HL-60 (cell line): ENCODE data around the gene EPS8L3.
"Not testable (repeated sequence)": the region's sequence is repeated elsewhere in the genome, so short reads cannot be mapped to it uniquely, and the experiment has no call there.

Experiments used
- DNase-seq, 2 experiments: peaks; one replicate each; pipeline ENCODE4 v3.0.0-alpha.2; 2010 to 2020; ENCODE audit warnings: low read depth in 1 of 2, low spot score in 1 of 2
- H3K27ac ChIP-seq: fragments of 250-450 bp; sonication (Bioruptor Pico); replicated peaks from 2 replicates; pipeline ENCODE4 v1.5.1; 2020; ENCODE audit warnings: mild to moderate bottlenecking, moderate library complexity
- H3K27me3 ChIP-seq: fragments of 250-450 bp; sonication (Bioruptor Pico); 2 replicates; pipeline ENCODE4 v1.5.1; 2021; ENCODE audit warnings: mild to moderate bottlenecking, moderate library complexity; ENCODE audit not compliant: insufficient read depth, poor library complexity, severe bottlenecking
- H3K4me3 ChIP-seq: replicated peaks from 2 replicates; pipeline ENCODE4 v1.5.1; 2011; ENCODE audit warnings: mild to moderate bottlenecking, control low read depth, low read length; ENCODE audit not compliant: insufficient read depth
- CTCF ChIP-seq: IDR thresholded peaks from one replicate; pipeline ENCODE4 v1.5.1; 2011; ENCODE audit warnings: low read length, control low read depth, inconsistent platforms; ENCODE audit not compliant: insufficient read depth
- GABPA ChIP-seq: IDR thresholded peaks from 2 replicates; pipeline ENCODE4 v1.6.1; 2012; ENCODE audit warnings: low read depth
- POLR2AphosphoS5 ChIP-seq: IDR thresholded peaks from 2 replicates; pipeline ENCODE4 v1.6.1; 2012; ENCODE audit warnings: low read depth
- REST ChIP-seq: IDR thresholded peaks from 2 replicates; pipeline ENCODE4 v1.6.1; 2012; ENCODE audit warnings: low read depth; ENCODE audit not compliant: insufficient replicate concordance
- SPI1 ChIP-seq: IDR thresholded peaks from 2 replicates; pipeline ENCODE4 v1.6.1; 2012; ENCODE audit warnings: low read depth, mild to moderate bottlenecking, borderline replicate concordance

Gene EPS8L3

GRCh38 chr1:109759513-109760334, 4.0 kb downstream of the EPS8L3 start:
- Histone ChIP-seq H3K4me3 (no peak overlapping the region), H3K27ac (no peak overlapping the region), H3K27me3 (no peaks in the 10 kb centered on the region)
- peak in 1 of 2 experiments; percentile 59 for DNase-seq
- TF ChIP-seq SPI1 (peak; percentile 74; the same call in 1 of the 2 replicates), GABPA (no peak), REST (no peak), CTCF (no peak)

GRCh38 chr1:109757936-109758786, 5.6 kb downstream of the EPS8L3 start:
- no peak overlapping the region for H3K4me3 ChIP-seq
- H3K27ac ChIP-seq = no peak overlapping the region
- TF ChIP-seq GABPA (no peak), POLR2AphosphoS5 (no peak), REST (no peak), CTCF (no peak), SPI1 (no peak)
- no peaks in the 10 kb centered on the region for H3K27me3 ChIP-seq
- no peak for DNase-seq

- TF ChIP-seq SPI1 (no peak), REST (no peak), POLR2AphosphoS5 (no peak), CTCF (no peak), GABPA (no peak)
- Histone ChIP-seq H3K27me3 (no peaks in the 10 kb centered on the region), H3K27ac (no peak overlapping the region), H3K4me3 (no peak overlapping the region)
- no peak for DNase-seq
Observed at GRCh38 chr1:109756848-109757521, 6.7 kb downstream of the EPS8L3 start.

- H3K27me3 ChIP-seq, DNase-seq, H3K4me3 ChIP-seq, H3K27ac ChIP-seq: not testable (repeated sequence)
Observed at GRCh38 chr1:109756325-109756724, 7.4 kb downstream of the EPS8L3 start.
